Suprapubic skin (tissue), 4 donors: ENCODE data around the gene PIP5K1A. TPM values are rescaled to one million over a fixed set of nuclear protein-coding genes. Genes with fewer than 3 reads are reported as not detected.

Experiments used
- DNase-seq, 2 donors: peaks; one replicate each; pipeline ENCODE4 v3.0.0-alpha.2; 2019; ENCODE audit warnings: low spot score in 2 of 2
- H3K27ac ChIP-seq: fragments of 200-600 bp; sonication (generic); one replicate; pipeline ENCODE4 v1.5.1; 2019
- H3K27me3 ChIP-seq: fragments of 200-600 bp; sonication (generic); one replicate; pipeline ENCODE4 v1.5.1; 2019
- H3K36me3 ChIP-seq: fragments of 200-600 bp; sonication (generic); one replicate; pipeline ENCODE4 v1.5.1; 2019
- H3K4me1 ChIP-seq: fragments of 200-600 bp; sonication (generic); one replicate; pipeline ENCODE4 v1.5.1; 2019
- H3K4me3 ChIP-seq: fragments of 200-600 bp; sonication (generic); one replicate; pipeline ENCODE4 v1.5.1; 2019; ENCODE audit warnings: mild to moderate bottlenecking
- H3K9me3 ChIP-seq: fragments of 200-600 bp; sonication (generic); one replicate; pipeline ENCODE4 v1.5.1; 2019
- CTCF ChIP-seq, 2 donors: fragments of 200-600 bp in 1 of 2; fragments of 450-650 bp in 1 of 2; sonication (generic) in 1 of 2; IDR thresholded peaks; one replicate each; pipeline ENCODE4 v1.5.1; 2016 to 2019; ENCODE audit warnings: antibody characterized with exemption in 2 of 2, mild to moderate bottlenecking in 1 of 2, moderate library complexity in 1 of 2
- EP300 ChIP-seq: sonication (generic); formaldehyde crosslinking; IDR thresholded peaks from one replicate; pipeline ENCODE4 v1.6.1; 2017; ENCODE audit warnings: antibody characterized with exemption
- POLR2A ChIP-seq, 2 donors: fragments of 450-650 bp; IDR thresholded peaks; one replicate each; pipeline ENCODE4 v1.6.1; 2017; ENCODE audit warnings: antibody characterized with exemption in 2 of 2, mild to moderate bottlenecking in 2 of 2, moderate library complexity in 2 of 2
- POLR2AphosphoS5 ChIP-seq, 3 donors: sonication (generic); formaldehyde crosslinking; IDR thresholded peaks; one replicate each; pipeline ENCODE4 v1.6.1; 2017; ENCODE audit warnings: antibody characterized with exemption in 3 of 3
- WGBS: methylation state at CpG from one replicate; pipeline ENCODE4 v1.1.5; 2018; 5-methylcytosine and 5-hydroxymethylcytosine counted together
- total RNA-seq, 4 donors: library from RNA; depleted of rRNA; stranded (reverse); fragments of >200 nt; gene quantifications; one replicate each; pipeline ENCODE4 v1.1.0, GENCODE V29; 2016

The PIP5K1A gene
- total RNA-seq, 4 donors from 2014 or later = 41.6 to 120 (median 51.6) TPM

- no peak for TF ChIP-seq POLR2A (IDR thresholded peaks at IDR 0.05)
- no peak for TF ChIP-seq CTCF (IDR thresholded peaks at IDR 0.05)
- H3K36me3 ChIP-seq = peaks cover 70% of the 10 kb centered on the region
- 83% methylated on average over 10 of the region's 10 CpGs for WGBS
Observed at GRCh38 chr1:151286619-151287340, 88.4 kb downstream of the PIP5K1A start.

GRCh38 chr1:151287341-151287699, 89.0 kb downstream of the PIP5K1A start:
- Histone ChIP-seq H3K9me3 (no peaks in the 10 kb centered on the region), H3K27ac (no peak overlapping the region), H3K4me1 (peaks cover 18% of the 10 kb centered on the region), H3K4me3 (no peak overlapping the region), H3K36me3 (peaks cover 75% of the 10 kb centered on the region), H3K27me3 (no peaks in the 10 kb centered on the region)
- no peak for TF ChIP-seq CTCF (IDR thresholded peaks at IDR 0.05)
- 82% methylated on average over 5 of the region's 7 CpGs for WGBS
- no peak for DNase-seq

More at GRCh38 chr1:151286619-151287340, 88.4 kb downstream of the PIP5K1A start:
- Histone ChIP-seq H3K9me3 (no peaks in the 10 kb centered on the region), H3K4me1 (peaks cover 18% of the 10 kb centered on the region), H3K27ac (no peak overlapping the region), H3K4me3 (no peak overlapping the region), H3K27me3 (no peaks in the 10 kb centered on the region)
- DNase-seq = no peak

- H3K4me3 ChIP-seq = no peak overlapping the region
- no peak for DNase-seq
- H3K9me3 ChIP-seq = no peaks in the 10 kb centered on the region
- H3K27me3 ChIP-seq = no peaks in the 10 kb centered on the region
- H3K27ac ChIP-seq = no peak overlapping the region
- H3K4me1 ChIP-seq = peaks cover 15% of the 10 kb centered on the region
- no peak for TF ChIP-seq POLR2AphosphoS5 (IDR thresholded peaks at IDR 0.05)
- no peak for TF ChIP-seq EP300
- no peak for TF ChIP-seq CTCF (IDR thresholded peaks at IDR 0.05)
- no peak for TF ChIP-seq POLR2A (IDR thresholded peaks at IDR 0.05)
- peaks cover 81% of the 10 kb centered on the region for H3K36me3 ChIP-seq
- WGBS = 87% methylated on average over 8 of the region's 22 CpGs
Observed at GRCh38 chr1:151287767-151288500, 89.6 kb downstream of the PIP5K1A start.

- Histone ChIP-seq H3K4me1 (peaks cover 10% of the 10 kb centered on the region), H3K9me3 (no peaks in the 10 kb centered on the region), H3K36me3 (peaks cover 87% of the 10 kb centered on the region), H3K27ac (no peak overlapping the region), H3K27me3 (no peaks in the 10 kb centered on the region), H3K4me3 (no peak overlapping the region)
- TF ChIP-seq EP300 = no peak
- no peak for TF ChIP-seq CTCF (IDR thresholded peaks at IDR 0.05)
- TF ChIP-seq POLR2AphosphoS5 (IDR thresholded peaks at IDR 0.05) = no peak
- no peak for TF ChIP-seq POLR2A (IDR thresholded peaks at IDR 0.05)
- WGBS = 87% methylated on average over 14 of the region's 14 CpGs
- DNase-seq = no peak
Observed at GRCh38 chr1:151288502-151288901, 90.2 kb downstream of the PIP5K1A start.

- peaks cover 95% of the 10 kb centered on the region for H3K36me3 ChIP-seq
- H3K4me3 ChIP-seq = no peak overlapping the region
- no peak overlapping the region for H3K27ac ChIP-seq
- H3K4me1 ChIP-seq = peaks cover 2% of the 10 kb centered on the region
- no peaks in the 10 kb centered on the region for H3K27me3 ChIP-seq
- TF ChIP-seq EP300 (no peak), CTCF (IDR thresholded peaks at IDR 0.05) (no peak)
- no peaks in the 10 kb centered on the region for H3K9me3 ChIP-seq
- WGBS = 80% methylated on average over 13 of the region's 18 CpGs
- DNase-seq = no peak
Observed at GRCh38 chr1:151289080-151289935, 91.0 kb downstream of the PIP5K1A start.
